GM12878 (cell line): ENCODE data around the gene NUDT22. TPM values are rescaled to one million over a fixed set of nuclear protein-coding genes. Genes with fewer than 3 reads are reported as not detected.

Experiments used
- ATAC-seq: fragments of 200-7000 bp; cut with Tn5 transposase; 3 replicates; pipeline ENCODE4 v1.9.1; 2020; ENCODE audit warnings: mild to moderate bottlenecking, moderate library complexity
- BruUV-seq: library from RNA; stranded (reverse); fragments of 400-500 nt; replicated peaks from 2 replicates; lab custom pipeline; 2021; lab: Mats Ljungman, UMichigan
- CTCF ChIA-PET: fragments of 300-600 bp; sonication (Branson Sonifier 250); formaldehyde crosslinking; extraction: SDS; loops from one replicate; lab custom pipeline; 2021; ENCODE audit warnings: inconsistent platforms; lab: Yijun Ruan, JAX
- POLR2A ChIA-PET: fragments of 350-600 bp; formaldehyde crosslinking; extraction: SDS; loops from one replicate; lab custom pipeline; 2021; ENCODE audit warnings: inconsistent platforms; lab: Charles Lee
- RAD21 ChIA-PET: fragments of 300-600 bp; sonication (Branson Sonifier 250); formaldehyde crosslinking; loops from one replicate; lab custom pipeline; 2023; ENCODE audit warnings: antibody characterized with exemption; ENCODE audit not compliant: unreplicated experiment; lab: Charles Lee
- SMC1A ChIA-PET: fragments of 300-600 bp; sonication (Branson Sonifier 250); formaldehyde crosslinking; loops from one replicate; lab custom pipeline; 2023; ENCODE audit not compliant: unreplicated experiment, uncharacterized antibody; lab: Charles Lee
- DNase-seq: peaks from one replicate; pipeline ENCODE4 v3.0.0-alpha.2; 2011; ENCODE audit warnings: low read depth, low spot score
- FAIRE-seq: peaks from 3 replicates; lab custom pipeline; 2011; peaks lifted over from hg19 to GRCh38; lab: Jason Lieb, UNC
- H2AFZ ChIP-seq: 2 replicates; pipeline ENCODE4 v1.6.0; 2011; ENCODE audit warnings: low read depth, low read length, control low read depth; ENCODE audit not compliant: control insufficient read depth
- H3K27ac ChIP-seq: 2 replicates; pipeline ENCODE4 v1.5.1; 2011; ENCODE audit warnings: control low read depth; ENCODE audit not compliant: control insufficient read depth, insufficient read depth
- H3K27me3 ChIP-seq, 2 experiments: replicated peaks in 1 of 2; 2 replicates each; pipeline versions ENCODE4 v1.6.0 to v1.6.1; 2011; ENCODE audit warnings: low read length in 1 of 2; ENCODE audit not compliant: control insufficient read depth in 2 of 2, insufficient read depth in 2 of 2
- H3K36me3 ChIP-seq, 2 experiments: 2 replicates each; pipeline ENCODE4 v1.5.1; 2011; ENCODE audit warnings: low read length in 1 of 2; ENCODE audit not compliant: control insufficient read depth in 2 of 2, insufficient read depth in 2 of 2
- H3K4me1 ChIP-seq: 2 replicates; pipeline ENCODE4 v1.6.1; 2011; ENCODE audit warnings: mild to moderate bottlenecking, low read length, moderate library complexity, mixed read lengths; ENCODE audit not compliant: control insufficient read depth, insufficient read depth
- H3K4me2 ChIP-seq: 2 replicates; pipeline ENCODE4 v1.6.0; 2011; ENCODE audit warnings: control low read depth; ENCODE audit not compliant: control insufficient read depth, insufficient read depth
- H3K4me3 ChIP-seq: fragments of 200-600 bp; sonication (generic); 2 replicates; pipeline ENCODE4 v1.5.1; 2016
- H3K79me2 ChIP-seq: 2 replicates; pipeline ENCODE4 v1.6.0; 2011; ENCODE audit warnings: low read length; ENCODE audit not compliant: control insufficient read depth, insufficient read depth
- H3K9ac ChIP-seq: 2 replicates; pipeline ENCODE4 v1.8.0; 2011; ENCODE audit warnings: low read length, control low read depth, mixed read lengths; ENCODE audit not compliant: control insufficient read depth, insufficient read depth
- H3K9me3 ChIP-seq: replicated peaks from 3 replicates; pipeline ENCODE4 v1.5.1; 2011; ENCODE audit warnings: mild to moderate bottlenecking, low read length; ENCODE audit not compliant: control insufficient read depth, insufficient read depth
- H4K20me1 ChIP-seq: 2 replicates; pipeline ENCODE4 v1.6.0; 2011; ENCODE audit not compliant: control insufficient read depth, insufficient read depth
- CREM ChIP-seq: IDR thresholded peaks from 2 replicates; pipeline ENCODE4 v1.6.1; 2014; ENCODE audit warnings: antibody characterized with exemption, low read depth
- RFX5 ChIP-seq: IDR thresholded peaks from 2 replicates; pipeline ENCODE4 v1.6.1; 2011; ENCODE audit warnings: low read depth, low read length, improper control_type of control experiment
- WRNIP1 ChIP-seq: IDR thresholded peaks from 2 replicates; pipeline ENCODE4 v1.6.1; 2011; ENCODE audit warnings: low read depth, low read length, improper control_type of control experiment, borderline replicate concordance
- ZNF384 ChIP-seq: IDR thresholded peaks from 2 replicates; pipeline ENCODE4 v1.6.1; 2012; ENCODE audit warnings: low read depth, mild to moderate bottlenecking, low read length, improper control_type of control experiment, borderline replicate concordance
- WGBS: methylation state at CpG from one replicate; pipeline ENCODE4 v1.1.6; 2016; ENCODE audit warnings: low lambda C conversion rate; ENCODE audit not compliant: insufficient replicate concordance, insufficient coverage; ENCODE audit errors: missing lambda C conversion rate; 5-methylcytosine and 5-hydroxymethylcytosine counted together
- in situ Hi-C: fragments of 300-500 bp; cut with MboI; formaldehyde crosslinking; loops from 9 replicates; pipeline ENCODE4 v1.14.3; 2018; ENCODE audit warnings: mixed read lengths
- intact Hi-C: fragments of 100-400 bp; cut with micrococcal nuclease; formaldehyde crosslinking; loops from one replicate; pipeline ENCODE4 v1.14.2; 2022; ENCODE audit not compliant: unreplicated experiment
- polyA plus RNA-seq, 11 experiments: library from polyadenylated mRNA; depleted of rRNA in 4 of 11; unstranded in 6 of 11; stranded (reverse) in 5 of 11; fragments of >200 nt; fragmentation: Nextera tagmentation in 4 of 11; fragmentation: Illumina TruSeq in 1 of 11; extraction: Ambion mirVana in 4 of 11; extraction: Trizol in 1 of 11; gene quantifications; 1 replicate in 1 of 11; 2 replicates in 10 of 11; pipeline versions ENCODE4 v1.2.1 to v1.2.3, GENCODE V29; 2011 to 2016; ENCODE audit warnings: inconsistent platforms in 2 of 11, missing spikeins in 2 of 11, low read depth in 1 of 11
- total RNA-seq, 4 experiments: library from RNA; depleted of rRNA in 3 of 4; stranded (reverse); fragments of >200 nt in 3 of 4; fragmentation: Illumina TruSeq in 1 of 4; extraction: Trizol in 1 of 4; gene quantifications; 2 replicates each; pipeline versions ENCODE4 v1.2.1 to v1.2.3, GENCODE V29; 2013 to 2021

NUDT22 gene
- total and polyA plus RNA-seq, 10 of the 15 experiments (the other 5 are each of a cell fraction or from before 2014, with no cell fraction given), result 6.7 to 115 (median 64.7) TPM

DNA sequence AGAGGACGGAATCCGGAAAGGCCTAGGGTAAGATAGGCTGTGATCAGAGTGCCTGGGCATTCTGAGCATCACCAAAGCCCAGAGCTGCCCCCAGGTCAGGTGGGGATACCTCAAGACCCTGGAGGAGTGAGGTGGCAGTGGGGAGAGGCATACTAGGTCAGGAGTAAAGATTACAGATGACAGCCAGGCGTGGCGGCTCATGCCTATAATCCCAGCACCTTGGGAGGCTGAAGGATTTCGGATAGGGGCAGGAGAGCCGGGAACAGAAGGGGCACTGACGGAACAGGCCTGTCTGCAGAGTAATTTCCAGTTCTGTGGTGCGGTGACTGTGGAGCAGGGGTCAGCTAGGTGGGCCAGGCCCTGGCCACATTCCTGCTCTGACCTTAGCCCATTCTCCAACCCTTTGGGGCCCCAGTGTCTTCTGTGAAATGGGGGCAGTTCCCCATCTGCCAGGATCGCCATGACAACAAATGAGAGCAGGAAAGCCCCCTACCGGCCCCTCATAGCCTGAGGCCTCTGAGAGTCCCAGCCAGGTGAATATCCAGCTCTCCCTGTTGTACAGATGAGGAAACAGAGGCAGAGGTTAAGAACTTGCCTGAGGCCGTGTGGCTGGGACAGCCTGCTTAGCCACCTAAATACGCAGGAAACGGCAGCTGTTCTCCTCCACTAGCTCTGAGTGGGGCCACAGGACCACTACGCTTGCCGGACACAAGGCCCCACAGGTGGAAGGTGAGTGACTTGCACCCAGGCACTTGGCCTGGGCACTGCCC is 49.1 kb downstream of the NUDT22 start:
- in situ Hi-C loops, result no loop called here
- POLR2A ChIA-PET, result interaction anchor here (0.8 kb wide), 1 partner anchor 34 kb away, joined by 3 read pairs; the partner anchor contains the start of gene FKBP2
- FAIRE-seq, result no peak
- BruUV-seq, result no TSS peak
- H3K4me3 ChIP-seq, result no peak overlapping the region
- peaks cover 0 to 3% of the 10 kb centered on the region in 2 experiments; a peak in 1 of 4 replicates for H3K36me3 ChIP-seq
- no peak overlapping the region for H3K9ac ChIP-seq
- intact Hi-C loops, result no loop called here
- H3K27me3 ChIP-seq, result no peaks in the 10 kb centered on the region
- RAD21 ChIA-PET, result no interaction called here
- H3K4me2 ChIP-seq, result no peak overlapping the region
- no peak overlapping the region for H2AFZ ChIP-seq
- no peak for ATAC-seq
- SMC1A ChIA-PET, result interaction anchor here (1.3 kb wide), 1 partner anchor 42 kb away, joined by 3 read pairs; the partner anchor contains the start of genes PRDX5 and TRMT112
- H3K9me3 ChIP-seq, result no peaks in the 10 kb centered on the region
- 0 out of 2 replicates have a peak, but pooled peaks cover 2% of the 10 kb centered on the region for H3K4me1 ChIP-seq
- H3K27ac ChIP-seq, result no peak overlapping the region
- no peaks in the 10 kb centered on the region; the same call in 1 of the 2 replicates for H4K20me1 ChIP-seq
- WGBS, result 94% methylated on average over 15 of the region's 15 CpGs
- DNase-seq, result no peak
- CTCF ChIA-PET, result interaction anchor here (0.6 to 3.5 kb wide), 5 partner anchors 8 to 29 kb away, joined by 3 to 10 read pairs (median 4); no protein-coding TSS in a partner anchor
- TF ChIP-seq WRNIP1, result no peak
- peaks cover 10% of the 10 kb centered on the region for H3K79me2 ChIP-seq

DNA sequence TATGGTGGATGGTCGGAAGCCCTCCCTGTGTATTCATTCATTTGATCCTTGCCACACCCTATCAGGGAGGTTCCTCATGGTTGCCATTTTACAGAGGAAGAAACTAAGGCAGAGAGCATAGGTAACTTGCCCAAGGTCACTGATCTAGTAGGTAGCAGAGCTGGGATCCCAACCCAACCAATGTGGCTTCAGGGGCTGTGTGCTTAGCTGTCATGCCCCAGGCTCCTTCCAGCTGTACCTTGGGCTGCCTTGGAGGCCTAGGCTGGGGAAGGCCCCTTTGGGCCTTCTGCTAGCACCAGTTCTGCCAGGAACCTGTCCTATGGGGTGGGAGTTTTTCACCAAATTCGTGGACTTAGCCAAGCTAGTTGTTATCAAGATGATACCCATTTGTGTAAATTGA is 49.8 kb downstream of the NUDT22 start:
- Histone ChIP-seq H3K36me3 (peaks cover 0 to 3% of the 10 kb centered on the region in 2 experiments; a peak in 1 of 4 replicates), H3K79me2 (peaks cover 10% of the 10 kb centered on the region), H3K27me3 (no peaks in the 10 kb centered on the region), H4K20me1 (no peaks in the 10 kb centered on the region; the same call in 1 of the 2 replicates), H3K9me3 (no peaks in the 10 kb centered on the region), H3K27ac (no peak overlapping the region), H2AFZ (no peak overlapping the region), H3K9ac (no peak overlapping the region)
- POLR2A ChIA-PET, result interaction anchor here (0.8 kb wide), 1 partner anchor 35 kb away, joined by 3 read pairs; the partner anchor contains the start of gene FKBP2
- no peak for DNase-seq
- CTCF ChIA-PET, result interaction anchor here (2.0 to 3.5 kb wide), 2 partner anchors 25 to 29 kb away, joined by 8 to 10 read pairs; no protein-coding TSS in a partner anchor
- SMC1A ChIA-PET, result interaction anchor here (1.3 kb wide), 1 partner anchor 42 kb away, joined by 3 read pairs; the partner anchor contains the start of genes PRDX5 and TRMT112
- intact Hi-C loops, result no loop called here
- in situ Hi-C loops, result no loop called here
- no peak for ATAC-seq
- BruUV-seq, result no TSS peak
- FAIRE-seq, result no peak
- TF ChIP-seq RFX5, result no peak
- no peak for TF ChIP-seq CREM
- TF ChIP-seq ZNF384, result no peak
- TF ChIP-seq, all 136 proteins: peak for 0
- 87% methylated on average over 2 of the region's 2 CpGs for WGBS
- Histone ChIP-seq H3K4me1 (0 out of 2 replicates have a peak, but pooled peaks cover 2% of the 10 kb centered on the region), H3K4me3 (no peak overlapping the region), H3K4me2 (no peak overlapping the region)
- RAD21 ChIA-PET, result no interaction called here
